PC-9 (cell line): Measurements from ENCODE around the gene KATNAL1. TPM values are rescaled to one million over a fixed set of nuclear protein-coding genes. Genes with fewer than 3 reads are reported as not detected.

Experiments used
- BruUV-seq: library from RNA; stranded (reverse); fragments of 400-500 nt; replicated peaks from 2 replicates; lab custom pipeline; 2021; lab: Mats Ljungman, UMichigan
- CTCF ChIA-PET: fragments of 300-600 bp; sonication (Branson Sonifier 250); formaldehyde crosslinking; loops from one replicate; lab custom pipeline; 2022; ENCODE audit warnings: antibody characterized with exemption; lab: Charles Lee
- POLR2A ChIA-PET: fragments of 300-600 bp; sonication (Branson Sonifier 250); formaldehyde crosslinking; loops from one replicate; lab custom pipeline; 2022; ENCODE audit warnings: antibody characterized with exemption; ENCODE audit not compliant: unreplicated experiment; lab: Charles Lee
- DNase-seq, 2 experiments: peaks; one replicate each; pipeline versions ENCODE4 v3.0.0 to v3.0.0-alpha.2; 2015 to 2022; ENCODE audit warnings: mixed read lengths in 1 of 2
- H2AFZ ChIP-seq: fragments of 200-600 bp; sonication (generic); 2 replicates; pipeline ENCODE4 v1.8.1; 2017; ENCODE audit warnings: antibody characterized with exemption
- H3F3A ChIP-seq: fragments of 200-600 bp; sonication (generic); 2 replicates; pipeline ENCODE4 v1.8.1; 2017; ENCODE audit warnings: antibody characterized with exemption, mild to moderate bottlenecking, low read depth; ENCODE audit not compliant: insufficient read depth
- H3K27ac ChIP-seq: fragments of 200-600 bp; sonication (generic); 2 replicates; pipeline ENCODE4 v1.6.1; 2016; ENCODE audit warnings: mixed run types
- H3K27me3 ChIP-seq: fragments of 200-600 bp; sonication (generic); 2 replicates; pipeline ENCODE4 v1.6.1; 2016; ENCODE audit warnings: low read depth, mixed run types; ENCODE audit not compliant: insufficient read depth
- H3K36me3 ChIP-seq: fragments of 200-600 bp; sonication (generic); 2 replicates; pipeline ENCODE4 v1.6.1; 2016; ENCODE audit warnings: low read depth, mixed run types
- H3K4me1 ChIP-seq: fragments of 200-600 bp; sonication (generic); replicated peaks from 2 replicates; pipeline ENCODE4 v1.6.1; 2016; ENCODE audit warnings: mixed run types; ENCODE audit not compliant: insufficient read depth
- H3K4me2 ChIP-seq: fragments of 200-600 bp; sonication (generic); 2 replicates; pipeline ENCODE4 v1.6.1; 2017; ENCODE audit warnings: mixed run types
- H3K4me3 ChIP-seq: fragments of 200-600 bp; sonication (generic); 2 replicates; pipeline ENCODE4 v1.6.1; 2016; ENCODE audit warnings: mixed run types
- H3K79me2 ChIP-seq: fragments of 200-600 bp; sonication (generic); 2 replicates; pipeline ENCODE4 v1.6.1; 2017; ENCODE audit warnings: low read depth, mixed run types
- H3K9me2 ChIP-seq: fragments of 200-600 bp; sonication (generic); 2 replicates; pipeline ENCODE4 v1.8.1; 2017; ENCODE audit warnings: mild to moderate bottlenecking; ENCODE audit not compliant: insufficient read depth
- H3K9me3 ChIP-seq: fragments of 200-600 bp; sonication (generic); 2 replicates; pipeline ENCODE4 v1.8.1; 2016; ENCODE audit warnings: low read depth; ENCODE audit not compliant: insufficient read depth
- H4K20me1 ChIP-seq: fragments of 200-600 bp; sonication (generic); 2 replicates; pipeline ENCODE4 v1.8.1; 2017; ENCODE audit not compliant: insufficient read depth
- CTCF ChIP-seq: fragments of 200-600 bp; sonication (generic); conservative IDR thresholded peaks from 2 replicates; pipeline ENCODE4 v1.6.1; 2017; ENCODE audit warnings: mixed run types, antibody characterized with exemption, mild to moderate bottlenecking, moderate library complexity
- EZH2 ChIP-seq: fragments of 200-600 bp; sonication (generic); IDR thresholded peaks from 2 replicates; pipeline ENCODE4 v1.8.0; 2017; ENCODE audit warnings: antibody characterized with exemption, low read depth
- intact Hi-C: fragments of 100-400 bp; cut with micrococcal nuclease; formaldehyde crosslinking; loops from one replicate; pipeline ENCODE4 v1.10.0; 2022; ENCODE audit not compliant: unreplicated experiment
- total RNA-seq: library from RNA; stranded (reverse); gene quantifications from 2 replicates; pipeline ENCODE4 v1.2.3, GENCODE V29; 2021

KATNAL1 gene
- total RNA-seq, 1 experiment from 2014 or later: 11.8 TPM

GRCh38 chr13:30256713-30257467 lies 50.5 kb downstream of the KATNAL1 start:
- DNase-seq: no peak
- ChIA-PET POLR2A (no interaction called here), CTCF (no interaction called here)
- Histone ChIP-seq H3K4me2 (no peak overlapping the region), H3K79me2 (no peaks in the 10 kb centered on the region), H3K27ac (no peak overlapping the region), H3K9me2 (no peaks in the 10 kb centered on the region), H3K4me3 (no peak overlapping the region), H3K36me3 (no peaks in the 10 kb centered on the region), H3F3A (no peaks in the 10 kb centered on the region), H4K20me1 (no peaks in the 10 kb centered on the region), H3K27me3 (no peaks in the 10 kb centered on the region), H3K9me3 (no peaks in the 10 kb centered on the region), H3K4me1 (no peaks in the 10 kb centered on the region), H2AFZ (no peak overlapping the region)
- intact Hi-C loops: loop anchor here (10.0 kb wide), 1 partner anchor 208 kb away; the partner anchor contains the start of gene HMGB1
- no TSS peak for BruUV-seq
- TF ChIP-seq CTCF: no peak
- TF ChIP-seq EZH2: no peak

- no peak overlapping the region for H3K4me2 ChIP-seq
- no peaks in the 10 kb centered on the region for H3K36me3 ChIP-seq
- no peaks in the 10 kb centered on the region for H3K9me3 ChIP-seq
- no peaks in the 10 kb centered on the region for H4K20me1 ChIP-seq
- DNase-seq: no peak
- peak; percentile 50 for TF ChIP-seq CTCF
- no peak for TF ChIP-seq EZH2
- H2AFZ ChIP-seq: no peak overlapping the region
- no peaks in the 10 kb centered on the region for H3K9me2 ChIP-seq
- BruUV-seq: no TSS peak
- ChIA-PET POLR2A (no interaction called here), CTCF (interaction anchor here (0.5 to 0.7 kb wide), 3 partner anchors 52 to 117 kb away, joined by 3 to 4 read pairs (median 3); partner anchors contain the start of gene KATNAL1)
- no peaks in the 10 kb centered on the region for H3K27me3 ChIP-seq
- H3F3A ChIP-seq: no peaks in the 10 kb centered on the region
- no peak overlapping the region for H3K4me3 ChIP-seq
- no peaks in the 10 kb centered on the region for H3K4me1 ChIP-seq
- H3K79me2 ChIP-seq: no peaks in the 10 kb centered on the region
- intact Hi-C loops: loop anchor here (10.0 kb wide), 1 partner anchor 209 kb away; the partner anchor contains the start of gene HMGB1
- no peak overlapping the region for H3K27ac ChIP-seq
These were observed 51.7 kb downstream of the KATNAL1 start for GRCh38 chr13:30255696-30256095.

GRCh38 chr13:30253830-30254229 lies 53.5 kb downstream of the KATNAL1 start:
- no peak for TF ChIP-seq CTCF
- no peak for TF ChIP-seq EZH2
- Histone ChIP-seq H3K79me2 (no peaks in the 10 kb centered on the region), H3K4me3 (no peak overlapping the region), H4K20me1 (no peaks in the 10 kb centered on the region), H3K36me3 (no peaks in the 10 kb centered on the region), H3K27ac (no peak overlapping the region), H3K4me2 (no peak overlapping the region), H3F3A (no peaks in the 10 kb centered on the region), H2AFZ (no peak overlapping the region), H3K9me2 (no peaks in the 10 kb centered on the region), H3K27me3 (no peaks in the 10 kb centered on the region), H3K9me3 (peaks cover 2% of the 10 kb centered on the region; the same call in 1 of the 2 replicates), H3K4me1 (no peaks in the 10 kb centered on the region)
- CTCF ChIA-PET: no interaction called here
- DNase-seq: no peak
- POLR2A ChIA-PET: no interaction called here
- no TSS peak for BruUV-seq
- intact Hi-C loops: loop anchor here (10.0 kb wide), 1 partner anchor 211 kb away; the partner anchor contains the start of gene HMGB1
